Measurements from ENCODE around the gene RECQL5. TPM values are rescaled to one million over a fixed set of nuclear protein-coding genes. Genes with fewer than 3 reads are reported as not detected.

RECQL5 gene
- total RNA-seq, 4 donors from 2014 or later = 5.3 to 17.5 (median 7.4) TPM

- DNase-seq (no peak), ATAC-seq (no peak)
- Histone ChIP-seq H3K4me3 (no peak overlapping the region), H3K9me3 (no peaks in the 10 kb centered on the region), H3K4me1 (peaks cover 38 to 39% of the 10 kb centered on the region in 2 donors), H3K36me3 (peaks cover 0 to 1% of the 10 kb centered on the region in 2 donors), H3K27me3 (no peaks in the 10 kb centered on the region), H3K27ac (no peak overlapping the region)
- intact Hi-C loops (cut with DNase I; ENCODE audit: low total_unique reads) (loop anchor here (2.0 to 10.0 kb wide), 2 partner anchors 34 to 62 kb away; partner anchors contain the start of genes RECQL5 and SAP30BP), in situ Hi-C loops (cut with MboI; ENCODE audit: low sequenced_read_pairs in 4 of 4) (loop anchor here in 1 of 4 donors (10.0 kb wide), 1 partner anchor 112 kb away; no protein-coding TSS in a partner anchor)
- TF ChIP-seq CTCF (IDR thresholded peaks at IDR 0.05 in 4 of 5, conservative IDR thresholded peaks at IDR 0.05 in 1 of 5) (no peak), POLR2A (IDR thresholded peaks at IDR 0.05) (no peak)
Measured at GRCh38 chr17:75632428-75632827, 34.5 kb downstream of the RECQL5 start.

- Histone ChIP-seq H3K4me1 (peaks cover 30 to 31% of the 10 kb centered on the region in 2 donors), H3K36me3 (peaks cover 0 to 12% of the 10 kb centered on the region in 2 donors), H3K4me3 (no peak overlapping the region), H3K27me3 (no peaks in the 10 kb centered on the region), H3K27ac (no peak overlapping the region), H3K9me3 (no peaks in the 10 kb centered on the region)
- no peak for TF ChIP-seq CTCF (IDR thresholded peaks at IDR 0.05 in 4 of 5, conservative IDR thresholded peaks at IDR 0.05 in 1 of 5)
- no peak for TF ChIP-seq POLR2A (IDR thresholded peaks at IDR 0.05)
- DNase-seq = no peak
- ATAC-seq = no peak
- in situ Hi-C loops (cut with MboI; ENCODE audit: low sequenced_read_pairs in 4 of 4) (loop anchor here in 1 of 4 donors (10.0 kb wide), 1 partner anchor 113 kb away; no protein-coding TSS in a partner anchor), intact Hi-C loops (cut with DNase I; ENCODE audit: low total_unique reads) (loop anchor here (10.0 kb wide), 1 partner anchor 63 kb away; no protein-coding TSS in a partner anchor)
Measured at GRCh38 chr17:75631353-75631752, 35.6 kb downstream of the RECQL5 start.

- Histone ChIP-seq H3K4me1 (peaks cover 21 to 25% of the 10 kb centered on the region in 2 donors), H3K36me3 (peaks cover 0 to 18% of the 10 kb centered on the region in 2 donors), H3K4me3 (no peak overlapping the region), H3K9me3 (no peaks in the 10 kb centered on the region), H3K27me3 (no peaks in the 10 kb centered on the region), H3K27ac (no peak overlapping the region)
- DNase-seq = no peak
- intact Hi-C loops (cut with DNase I; ENCODE audit: low total_unique reads) (loop anchor here (10.0 kb wide), 1 partner anchor 65 kb away; no protein-coding TSS in a partner anchor), in situ Hi-C loops (cut with MboI; ENCODE audit: low sequenced_read_pairs in 4 of 4) (loop anchor here in 1 of 4 donors (10.0 kb wide), 1 partner anchor 115 kb away; no protein-coding TSS in a partner anchor)
- ATAC-seq = no peak
- TF ChIP-seq POLR2A (IDR thresholded peaks at IDR 0.05) (no peak), CTCF (IDR thresholded peaks at IDR 0.05 in 4 of 5, conservative IDR thresholded peaks at IDR 0.05 in 1 of 5) (no peak)
Measured at GRCh38 chr17:75630071-75630917, 36.7 kb downstream of the RECQL5 start.

GRCh38 chr17:75629157-75629556 is 37.8 kb downstream of the RECQL5 start:
- Histone ChIP-seq H3K27me3 (no peaks in the 10 kb centered on the region), H3K4me3 (no peak overlapping the region), H3K4me1 (peaks cover 15 to 16% of the 10 kb centered on the region in 2 donors), H3K9me3 (no peaks in the 10 kb centered on the region), H3K27ac (no peak overlapping the region), H3K36me3 (peaks cover 0 to 20% of the 10 kb centered on the region in 2 donors)
- no peak for ATAC-seq
- DNase-seq = no peak
- no peak for TF ChIP-seq CTCF (IDR thresholded peaks at IDR 0.05 in 4 of 5, conservative IDR thresholded peaks at IDR 0.05 in 1 of 5)
- no peak for TF ChIP-seq POLR2A (IDR thresholded peaks at IDR 0.05)
- in situ Hi-C loops (cut with MboI; ENCODE audit: low sequenced_read_pairs in 4 of 4) (no loop called here), intact Hi-C loops (cut with DNase I; ENCODE audit: low total_unique reads) (no loop called here)
